Nephron (organoid): Measurements from ENCODE around the gene PLCB2.

ENCODE experiments used
- H3K27ac Mint-ChIP-seq, 3 experiments: 2 replicates each; pipeline ENCODE4 v1.8.0; 2020; ENCODE audit warnings: mixed read lengths in 3 of 3, mild to moderate bottlenecking in 2 of 3, moderate library complexity in 1 of 3
- H3K27me3 Mint-ChIP-seq: 2 replicates; pipeline ENCODE4 v1.8.0; 2021; ENCODE audit warnings: low read depth, mild to moderate bottlenecking, moderate library complexity, mixed read lengths
- H3K36me3 Mint-ChIP-seq: 2 replicates; pipeline ENCODE4 v1.8.0; 2020; ENCODE audit warnings: low read depth, mixed read lengths
- H3K4me1 Mint-ChIP-seq: 2 replicates; pipeline ENCODE4 v1.8.0; 2020; ENCODE audit warnings: mixed read lengths
- H3K4me3 Mint-ChIP-seq, 3 experiments: 2 replicates each; pipeline ENCODE4 v1.8.0; 2020; ENCODE audit warnings: mild to moderate bottlenecking in 3 of 3, mixed read lengths in 3 of 3, moderate library complexity in 2 of 3
- H3K9me3 Mint-ChIP-seq: 2 replicates; pipeline ENCODE4 v1.8.0; 2020; ENCODE audit warnings: mixed read lengths
- TF ChIP-seq, protein P1 (sequence below), 3 experiments: fragments of 200-600 bp; sonication (generic); IDR thresholded peaks; one replicate each; pipeline ENCODE4 v1.5.0; 2021; ENCODE audit warnings: antibody characterized with exemption in 3 of 3; ENCODE audit not compliant: unreplicated experiment in 3 of 3

PLCB2 gene

DNA sequence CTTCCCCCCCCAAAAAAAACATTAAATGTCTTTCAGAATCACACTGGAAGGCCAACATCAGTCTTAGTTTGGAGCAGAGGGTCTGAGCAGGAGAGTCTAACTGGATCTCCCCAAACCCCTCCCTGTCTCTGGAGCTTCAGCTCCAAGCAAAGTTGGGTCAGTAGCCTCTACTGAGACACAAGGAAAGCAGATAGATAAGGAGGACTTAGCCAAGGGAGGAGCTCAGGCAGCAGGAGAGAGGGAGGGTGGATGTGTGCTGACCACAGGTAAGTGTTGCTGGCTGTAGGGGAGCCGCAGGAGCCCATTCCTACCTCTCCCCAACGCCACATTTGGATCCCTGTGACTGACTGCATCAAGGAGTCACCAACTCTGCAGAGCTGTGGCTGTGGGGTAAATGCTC, 7.0 kb downstream of the PLCB2 start:
- Mint-ChIP-seq H3K4me3 (no peak overlapping the region), H3K36me3 (peaks cover 7% of the 10 kb centered on the region), H3K9me3 (peaks cover 8% of the 10 kb centered on the region), H3K27ac (no peak overlapping the region), H3K4me1 (no peaks in the 10 kb centered on the region), H3K27me3 (peaks cover 27% of the 10 kb centered on the region)
- TF ChIP-seq, protein P1, sequence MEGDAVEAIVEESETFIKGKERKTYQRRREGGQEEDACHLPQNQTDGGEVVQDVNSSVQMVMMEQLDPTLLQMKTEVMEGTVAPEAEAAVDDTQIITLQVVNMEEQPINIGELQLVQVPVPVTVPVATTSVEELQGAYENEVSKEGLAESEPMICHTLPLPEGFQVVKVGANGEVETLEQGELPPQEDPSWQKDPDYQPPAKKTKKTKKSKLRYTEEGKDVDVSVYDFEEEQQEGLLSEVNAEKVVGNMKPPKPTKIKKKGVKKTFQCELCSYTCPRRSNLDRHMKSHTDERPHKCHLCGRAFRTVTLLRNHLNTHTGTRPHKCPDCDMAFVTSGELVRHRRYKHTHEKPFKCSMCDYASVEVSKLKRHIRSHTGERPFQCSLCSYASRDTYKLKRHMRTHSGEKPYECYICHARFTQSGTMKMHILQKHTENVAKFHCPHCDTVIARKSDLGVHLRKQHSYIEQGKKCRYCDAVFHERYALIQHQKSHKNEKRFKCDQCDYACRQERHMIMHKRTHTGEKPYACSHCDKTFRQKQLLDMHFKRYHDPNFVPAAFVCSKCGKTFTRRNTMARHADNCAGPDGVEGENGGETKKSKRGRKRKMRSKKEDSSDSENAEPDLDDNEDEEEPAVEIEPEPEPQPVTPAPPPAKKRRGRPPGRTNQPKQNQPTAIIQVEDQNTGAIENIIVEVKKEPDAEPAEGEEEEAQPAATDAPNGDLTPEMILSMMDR (IDR thresholded peaks at IDR 0.05; ENCODE audit: unreplicated experiment in 3 of 3): no peak

DNA sequence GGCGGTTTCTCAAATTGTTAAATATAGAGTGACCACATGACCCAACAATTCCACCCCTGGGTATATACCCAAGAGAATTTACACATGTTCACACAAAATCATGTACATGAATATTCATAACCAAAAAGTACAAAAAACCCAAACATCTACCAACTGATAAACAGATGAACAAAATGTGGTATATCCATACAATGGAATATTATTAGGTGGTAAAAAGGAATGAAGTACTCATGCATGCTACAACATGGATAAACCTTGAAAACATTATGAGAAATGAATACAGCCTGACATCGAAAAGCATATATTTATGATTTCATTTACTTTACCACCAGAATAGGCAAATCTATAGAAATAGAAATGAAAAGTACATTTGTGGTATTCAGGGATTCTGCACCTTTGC, 7.4 kb downstream of the PLCB2 start:
- H3K4me1 Mint-ChIP-seq: no peaks in the 10 kb centered on the region
- peaks cover 8% of the 10 kb centered on the region for H3K9me3 Mint-ChIP-seq
- no peak overlapping the region for H3K4me3 Mint-ChIP-seq
- peaks cover 30% of the 10 kb centered on the region for H3K27me3 Mint-ChIP-seq
- peaks cover 7% of the 10 kb centered on the region for H3K36me3 Mint-ChIP-seq
- H3K27ac Mint-ChIP-seq: no peak overlapping the region
- TF ChIP-seq, protein P1 (IDR thresholded peaks at IDR 0.05; ENCODE audit: unreplicated experiment in 3 of 3): no peak

DNA sequence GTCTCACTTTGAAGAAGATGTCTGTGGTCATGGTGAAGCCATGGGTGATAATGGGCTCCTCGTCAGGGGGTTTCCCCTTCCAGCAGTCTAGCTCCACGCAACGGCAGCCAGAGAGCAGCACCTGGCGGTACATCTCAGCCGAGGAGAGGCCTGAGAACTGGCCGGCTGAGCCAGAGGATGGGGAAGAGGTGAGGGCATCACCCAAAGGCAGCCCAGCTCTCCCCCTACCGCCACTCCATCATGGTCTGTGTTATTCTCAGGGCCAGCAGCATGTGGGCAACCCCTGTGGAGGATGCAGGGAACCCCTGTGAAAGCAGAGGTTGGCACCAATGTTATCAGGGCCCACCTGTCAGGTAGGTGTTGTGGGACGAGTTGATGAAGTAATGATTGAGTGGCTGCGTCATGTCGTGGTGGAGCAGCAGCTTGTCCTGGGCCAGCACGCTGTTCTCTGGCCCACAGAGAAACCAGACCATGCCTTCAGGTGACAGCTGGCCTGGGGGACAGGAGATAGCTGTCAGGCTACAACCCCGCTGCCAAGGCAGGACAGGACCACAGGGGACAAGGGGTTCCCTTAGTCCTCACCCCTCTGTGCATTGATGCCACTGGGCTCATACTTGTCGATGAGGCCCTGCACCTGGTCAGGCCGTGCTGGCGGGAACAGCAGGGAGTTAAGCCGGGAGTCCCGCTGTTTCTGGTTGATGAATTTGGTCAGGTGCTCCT, 9.4 kb downstream of the PLCB2 start:
- Mint-ChIP-seq H3K27ac (no peak overlapping the region), H3K9me3 (peaks cover 8% of the 10 kb centered on the region), H3K4me1 (no peaks in the 10 kb centered on the region), H3K4me3 (no peak overlapping the region), H3K36me3 (peaks cover 7% of the 10 kb centered on the region), H3K27me3 (peaks cover 28% of the 10 kb centered on the region)
- TF ChIP-seq, protein P1 (IDR thresholded peaks at IDR 0.05; ENCODE audit: unreplicated experiment in 3 of 3): no peak

DNA sequence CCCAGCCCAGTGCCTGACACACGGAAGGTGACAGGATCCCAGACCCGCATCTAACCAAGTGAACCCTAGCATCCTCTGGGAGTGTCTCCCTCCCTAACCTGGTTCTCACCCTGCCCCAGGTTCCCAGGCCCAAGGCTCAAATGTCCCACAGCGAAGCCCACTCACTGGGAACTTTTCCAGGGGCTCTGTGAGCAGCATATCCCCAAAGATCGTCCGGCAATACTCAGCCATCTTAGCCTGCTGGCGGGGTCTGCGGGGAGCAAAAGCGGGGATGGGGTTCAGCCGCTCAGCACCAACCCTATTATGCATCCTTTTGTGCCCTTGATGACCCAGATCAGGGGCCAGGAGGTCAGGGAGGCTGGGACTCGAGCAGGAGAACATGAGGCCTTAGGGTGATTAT, 10.4 kb downstream of the PLCB2 start:
- peaks cover 7% of the 10 kb centered on the region for H3K36me3 Mint-ChIP-seq
- peaks cover 38% of the 10 kb centered on the region for H3K27me3 Mint-ChIP-seq
- peaks cover 8% of the 10 kb centered on the region for H3K9me3 Mint-ChIP-seq
- TF ChIP-seq, protein P1 (IDR thresholded peaks at IDR 0.05; ENCODE audit: unreplicated experiment in 3 of 3): no peak
- H3K4me1 Mint-ChIP-seq: no peaks in the 10 kb centered on the region
- no peak overlapping the region for H3K4me3 Mint-ChIP-seq
- no peak overlapping the region for H3K27ac Mint-ChIP-seq

DNA sequence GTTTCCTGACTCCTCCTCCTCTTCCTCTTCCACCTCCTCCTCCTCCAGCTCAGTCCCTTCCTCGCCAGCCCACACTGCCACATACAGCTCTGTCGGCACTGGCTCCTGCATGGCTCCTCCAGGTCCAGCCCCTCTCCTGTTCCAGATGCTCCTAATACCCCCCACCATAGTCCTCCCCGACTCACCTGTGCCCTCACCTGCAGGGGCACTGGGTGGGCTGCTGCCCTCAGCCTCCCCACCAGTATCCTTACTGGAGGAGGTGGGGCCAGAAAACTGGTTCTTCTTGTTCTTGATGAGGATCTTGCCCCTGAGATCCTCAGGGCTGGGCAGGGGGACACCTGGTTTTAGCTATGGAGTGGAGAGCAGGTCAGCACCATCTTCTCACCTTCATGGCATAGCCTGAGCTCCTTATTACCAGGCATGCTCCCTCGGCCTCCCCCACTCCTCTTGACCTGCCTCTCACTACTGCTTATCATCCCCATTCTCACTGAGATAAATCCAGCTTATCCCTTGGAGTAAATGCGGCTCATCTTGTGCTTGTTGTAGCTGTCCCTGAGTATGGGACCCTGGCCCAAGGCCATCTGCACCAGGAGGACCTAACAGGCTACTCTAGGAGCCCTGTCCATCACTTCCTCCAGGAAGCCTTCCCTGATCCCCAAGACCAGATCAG, 11.0 kb downstream of the PLCB2 start:
- Mint-ChIP-seq H3K4me1 (no peaks in the 10 kb centered on the region), H3K36me3 (peaks cover 7% of the 10 kb centered on the region), H3K4me3 (no peak overlapping the region), H3K27ac (no peak overlapping the region), H3K9me3 (peaks cover 8% of the 10 kb centered on the region), H3K27me3 (peaks cover 45% of the 10 kb centered on the region)
- TF ChIP-seq, protein P1 (IDR thresholded peaks at IDR 0.05; ENCODE audit: unreplicated experiment in 3 of 3): no peak
